ENCODE data around the gene ANKMY1. TPM values are rescaled to one million over a fixed set of nuclear protein-coding genes. Genes with fewer than 3 reads are reported as not detected.

The ANKMY1 gene
- total and polyA plus RNA-seq, 2 donors (not counting 1 experiment from before 2014, with no cell fraction given): 51.7 to 72.1 TPM

GRCh38 chr2:240593703-240594451 is 36.1 kb upstream of the ANKMY1 start:
- Histone ChIP-seq H3K4me2 (replicated peaks; ENCODE audit: low read depth, low read length, poor library complexity, severe bottlenecking) (no peak overlapping the region), H3K9me3 (ENCODE audit: control extremely low read depth in 1 of 3, control insufficient read depth in 2 of 3, insufficient read depth in 1 of 3, low read length in 2 of 3) (no peaks in the 10 kb centered on the region), H2AFZ (ENCODE audit: insufficient read depth, low read depth, low read length, poor library complexity, severe bottlenecking) (no peak overlapping the region), H4K20me1 (ENCODE audit: control insufficient read depth, insufficient read depth, low read length, poor library complexity, severe bottlenecking) (peaks cover 71% of the 10 kb centered on the region), H3K9ac (ENCODE audit: low read length) (no peak overlapping the region), H3K79me2 (ENCODE audit: control insufficient read depth, insufficient read depth, low read length) (peaks cover 59% of the 10 kb centered on the region), H3K4me3 (ENCODE audit: control extremely low read depth in 1 of 5, extremely low read depth in 1 of 5, insufficient read depth in 1 of 5, low read depth in 2 of 5, low read length in 4 of 5) (no peak overlapping the region), H3K27me3 (replicated peaks in 1 of 4; ENCODE audit: control extremely low read depth in 1 of 4, control insufficient read depth in 3 of 4, insufficient read depth in 4 of 4, low read length in 3 of 4) (no peaks in the 10 kb centered on the region), H3K4me1 (ENCODE audit: control insufficient read depth in 2 of 2, insufficient read depth in 2 of 2, low read length in 2 of 2) (no peaks in the 10 kb centered on the region), H3K36me3 (replicated peaks in 1 of 2; ENCODE audit: control extremely low read depth in 1 of 2, control insufficient read depth in 1 of 2, extremely low read depth in 1 of 2, insufficient read depth in 2 of 2, low read length in 1 of 2) (peaks cover 0 to 49% of the 10 kb centered on the region in 2 experiments), H3K27ac (ENCODE audit: low read length in 2 of 2) (no peak overlapping the region)
- WGBS (ENCODE audit: insufficient coverage): 97% methylated on average over 18 of the region's 19 CpGs
- no peaks in the 10 kb centered on the region for H3K27me3 Mint-ChIP-seq
- no peak overlapping the region for H3K27ac Mint-ChIP-seq
- ChIA-PET POLR2A (no interaction called here), CTCF (interaction anchor here (0.9 kb wide), 1 partner anchor 7 kb away, joined by 3 read pairs; the partner anchor contains the start of gene CAPN10)
- intact Hi-C loops (cut with micrococcal nuclease): no loop called here
- peaks cover under 1% of the 10 kb centered on the region for H3K4me1 Mint-ChIP-seq
- ATAC-seq (ENCODE audit: low read depth): no peak
- no peak for TF ChIP-seq CTCF (IDR thresholded peaks at IDR 0.05)
- no peak for TF ChIP-seq EZH2 (IDR thresholded peaks at IDR 0.05; ENCODE audit: borderline replicate concordance, insufficient read depth, low read depth, low read length, poor library complexity, severe bottlenecking)
- H3K9me3 Mint-ChIP-seq (ENCODE audit: insufficient read depth): no peaks in the 10 kb centered on the region
- H3K4me3 Mint-ChIP-seq: no peak overlapping the region
- DNase-seq: no peak

GRCh38 chr2:240593026-240593702 is 35.4 kb upstream of the ANKMY1 start:
- Histone ChIP-seq H3K4me1 (ENCODE audit: control insufficient read depth in 2 of 2, insufficient read depth in 2 of 2, low read length in 2 of 2) (peaks cover 4% of the 10 kb centered on the region in 2 donors), H2AFZ (ENCODE audit: insufficient read depth, low read depth, low read length, poor library complexity, severe bottlenecking) (no peak overlapping the region), H3K79me2 (ENCODE audit: control insufficient read depth, insufficient read depth, low read length) (peaks cover 66% of the 10 kb centered on the region), H3K4me3 (ENCODE audit: control extremely low read depth in 1 of 5, extremely low read depth in 1 of 5, insufficient read depth in 1 of 5, low read depth in 2 of 5, low read length in 4 of 5) (no peak overlapping the region), H3K27ac (ENCODE audit: low read length in 2 of 2) (no peak overlapping the region), H3K36me3 (replicated peaks in 1 of 2; ENCODE audit: control extremely low read depth in 1 of 2, control insufficient read depth in 1 of 2, extremely low read depth in 1 of 2, insufficient read depth in 2 of 2, low read length in 1 of 2) (peaks cover 0 to 44% of the 10 kb centered on the region in 2 experiments), H3K27me3 (replicated peaks in 1 of 4; ENCODE audit: control extremely low read depth in 1 of 4, control insufficient read depth in 3 of 4, insufficient read depth in 4 of 4, low read length in 3 of 4) (no peaks in the 10 kb centered on the region), H3K4me2 (replicated peaks; ENCODE audit: low read depth, low read length, poor library complexity, severe bottlenecking) (no peak overlapping the region), H3K9me3 (ENCODE audit: control extremely low read depth in 1 of 3, control insufficient read depth in 2 of 3, insufficient read depth in 1 of 3, low read length in 2 of 3) (no peaks in the 10 kb centered on the region), H3K9ac (ENCODE audit: low read length) (no peak overlapping the region), H4K20me1 (ENCODE audit: control insufficient read depth, insufficient read depth, low read length, poor library complexity, severe bottlenecking) (peaks cover 78% of the 10 kb centered on the region)
- ChIA-PET CTCF (no interaction called here), POLR2A (no interaction called here)
- Mint-ChIP-seq H3K4me3 (no peak overlapping the region), H3K9me3 (ENCODE audit: insufficient read depth) (no peaks in the 10 kb centered on the region), H3K27ac (no peak overlapping the region), H3K4me1 (peaks cover 8% of the 10 kb centered on the region), H3K27me3 (no peaks in the 10 kb centered on the region)
- TF ChIP-seq CTCF (IDR thresholded peaks at IDR 0.05) (no peak), EZH2 (IDR thresholded peaks at IDR 0.05; ENCODE audit: borderline replicate concordance, insufficient read depth, low read depth, low read length, poor library complexity, severe bottlenecking) (no peak)
- ATAC-seq (ENCODE audit: low read depth): no peak
- DNase-seq: no peak
- WGBS (ENCODE audit: insufficient coverage): 97% methylated on average over 20 of the region's 20 CpGs
- intact Hi-C loops (cut with micrococcal nuclease): no loop called here
